ENCODE measurements around the gene NEK3.
A peak's percentile ranks its signal among the peaks of the same experiment; 100 is the strongest.
"Not testable (repeated sequence)": the region's sequence is repeated elsewhere in the genome, so short reads cannot be mapped to it uniquely, and the experiment has no call there.

NEK3 gene

GRCh38 chr13:52118595-52118994 is 40.8 kb downstream of the NEK3 start:
- peak; percentile 11 for DNase-seq (ENCODE audit: low spot score)

DNA sequence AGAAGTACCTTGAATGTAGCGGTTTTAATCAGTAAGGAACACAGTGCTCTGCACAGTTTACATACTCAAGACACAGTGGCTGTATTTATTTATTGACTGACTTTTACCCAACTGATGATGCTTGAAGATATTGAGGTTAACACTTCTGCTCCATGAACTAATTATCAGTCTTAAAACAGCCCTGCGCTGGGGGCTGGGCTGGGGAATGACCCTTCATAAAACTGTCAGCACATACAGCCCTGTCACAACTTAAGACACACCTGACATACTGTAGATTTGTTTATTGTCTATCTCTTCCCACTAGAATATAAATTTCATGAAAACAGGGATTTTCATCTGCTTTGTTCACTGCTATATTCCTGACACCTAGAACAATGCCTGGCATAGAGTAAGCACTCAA is 41.3 kb downstream of the NEK3 start:
- DNase-seq (ENCODE audit: low spot score), result no peak

- no peak for DNase-seq (ENCODE audit: low spot score)
These were observed 46.8 kb downstream of the NEK3 start for GRCh38 chr13:52112591-52112990.

DNA sequence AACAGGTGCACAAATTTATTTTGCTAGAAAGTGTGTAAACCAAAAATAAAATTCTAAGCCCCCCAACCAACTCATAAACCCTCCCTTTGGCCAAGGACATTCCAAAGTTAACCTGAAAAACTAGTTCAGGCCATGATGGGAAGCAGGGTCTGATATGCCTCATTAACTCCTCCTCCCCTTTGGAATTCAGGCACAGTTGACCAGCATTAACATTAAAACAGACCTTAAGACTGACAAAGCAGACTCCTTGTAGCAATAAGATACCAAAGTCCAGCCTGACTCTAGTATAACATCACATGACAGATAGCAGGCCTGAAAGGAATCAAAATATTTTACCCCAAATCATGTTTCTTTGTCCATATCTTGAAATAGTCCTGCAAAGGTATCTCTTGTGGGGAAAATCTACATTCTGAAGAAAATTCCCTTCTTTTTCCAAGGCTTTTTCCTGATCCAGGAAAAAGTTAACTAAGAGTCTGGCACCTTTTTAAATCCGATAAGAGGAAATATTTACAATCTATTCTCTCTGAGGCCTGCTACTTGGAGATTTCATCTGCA is 50.2 kb downstream of the NEK3 start:
- no peak for DNase-seq (ENCODE audit: low spot score)

- no peak for DNase-seq (ENCODE audit: low spot score)
These were observed 53.6 kb downstream of the NEK3 start for GRCh38 chr13:52105841-52106240.

- DNase-seq (ENCODE audit: low spot score), result no peak
These were observed 54.8 kb downstream of the NEK3 start for GRCh38 chr13:52104624-52105023.

- no peak for DNase-seq (ENCODE audit: low spot score)
These were observed 56.0 kb downstream of the NEK3 start for GRCh38 chr13:52103386-52103785.

- DNase-seq (ENCODE audit: low spot score), result not testable (repeated sequence)
These were observed 57.0 kb downstream of the NEK3 start for GRCh38 chr13:52102423-52102822.

DNA sequence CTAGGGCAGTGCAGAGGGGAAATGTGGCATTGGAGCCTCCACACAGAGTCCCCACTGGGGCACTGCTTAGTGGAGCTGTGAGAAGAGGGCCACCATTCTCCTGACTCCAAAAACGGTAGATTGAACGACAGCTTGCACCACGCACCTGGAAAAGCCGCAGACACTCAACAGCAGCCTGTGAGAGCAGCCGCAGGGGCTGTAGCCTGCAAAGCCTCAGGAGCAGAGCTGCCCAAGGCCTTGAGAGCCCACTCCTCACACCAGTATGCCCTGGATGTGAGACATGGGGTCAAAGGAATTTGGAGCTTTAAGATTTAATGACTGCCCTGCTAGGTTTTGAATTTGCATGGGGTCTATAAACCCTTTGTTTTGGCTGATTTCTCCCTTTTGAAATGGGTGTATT is 62.2 kb downstream of the NEK3 start:
- DNase-seq (ENCODE audit: low spot score), result no peak

GRCh38 chr13:52096748-52097147 is 62.6 kb downstream of the NEK3 start:
- no peak for DNase-seq (ENCODE audit: low spot score)

GRCh38 chr13:52096062-52096461 is 63.3 kb downstream of the NEK3 start:
- DNase-seq (ENCODE audit: low spot score), result no peak

DNA sequence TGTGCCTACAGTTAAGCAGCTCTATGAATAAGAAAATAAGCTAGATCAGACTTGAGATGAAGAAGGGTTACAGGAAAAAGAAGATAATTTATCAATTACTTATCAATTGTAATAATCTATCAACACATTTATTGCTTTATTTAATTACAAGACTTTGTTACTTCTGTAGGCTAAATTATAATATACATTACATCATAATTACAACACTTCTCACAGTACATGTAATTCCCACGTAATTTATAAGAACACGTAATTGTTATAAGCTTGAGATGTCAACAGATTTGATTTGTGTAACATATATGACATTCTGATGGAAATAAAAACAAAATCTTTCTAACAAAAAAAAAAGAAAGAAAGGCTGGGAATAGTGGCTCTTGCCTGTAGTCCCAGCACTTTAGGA is 67.3 kb downstream of the NEK3 start:
- no peak for DNase-seq (ENCODE audit: low spot score)

GRCh38 chr13:52091473-52091872 is 67.9 kb downstream of the NEK3 start:
- DNase-seq (ENCODE audit: low spot score), result no peak

DNA sequence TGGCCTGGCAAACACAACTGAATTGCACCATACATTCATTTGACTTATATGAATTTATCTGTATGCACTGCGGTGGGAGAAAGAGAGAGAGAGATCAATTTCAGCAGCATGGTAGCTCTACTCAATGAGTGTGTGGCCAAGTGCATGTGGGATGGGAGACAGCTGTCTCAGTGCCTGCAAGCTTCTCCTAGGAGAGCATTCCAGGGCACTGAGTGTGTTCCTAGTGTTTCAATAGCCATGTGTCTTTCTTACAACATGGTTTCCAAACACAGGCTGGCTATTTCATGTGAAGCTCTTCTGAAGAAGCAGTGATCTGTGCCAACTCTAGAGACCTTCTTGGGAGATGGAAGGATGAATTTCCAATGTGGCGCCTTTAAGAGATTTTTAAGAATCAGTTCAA is 74.0 kb downstream of the NEK3 start:
- DNase-seq (ENCODE audit: low spot score), result peak; percentile 49

GRCh38 chr13:52084981-52085380 is 74.4 kb downstream of the NEK3 start:
- not testable (repeated sequence) for DNase-seq (ENCODE audit: low spot score)
